Measurements from ENCODE around the gene ACSS3.

ACSS3 gene

GRCh38 chr12:81146228-81147225 lies 68.6 kb downstream of the ACSS3 start:
- Histone ChIP-seq H3K79me2 (ENCODE audit: control insufficient read depth, insufficient read depth, low read length) (no peaks in the 10 kb centered on the region), H3K18ac (ENCODE audit: low read length) (no peak overlapping the region), H2BK120ac (ENCODE audit: low read depth, low read length) (no peak overlapping the region), H3K4me3 (ENCODE audit: low read length) (no peak overlapping the region), H3K36me3 (ENCODE audit: control insufficient read depth, insufficient read depth, low read length) (no peaks in the 10 kb centered on the region), H4K5ac (ENCODE audit: low read length) (no peak overlapping the region), H3K9ac (ENCODE audit: low read length) (no peak overlapping the region), H3K27ac (ENCODE audit: low read depth, low read length) (no peak overlapping the region), H4K8ac (ENCODE audit: low read depth, low read length) (no peak overlapping the region), H3K4me1 (ENCODE audit: control insufficient read depth, low read depth, low read length) (no peaks in the 10 kb centered on the region), H3K79me1 (ENCODE audit: low read length) (no peaks in the 10 kb centered on the region), H2BK5ac (ENCODE audit: low read length) (no peak overlapping the region), H3K4me2 (ENCODE audit: low read length) (no peak overlapping the region), H3K56ac (ENCODE audit: low read length) (no peak overlapping the region), H2AK5ac (ENCODE audit: low read length) (no peak overlapping the region), H3K23ac (ENCODE audit: low read length) (no peak overlapping the region), H3K4ac (ENCODE audit: low read depth, low read length) (no peak overlapping the region), H2BK15ac (replicated peaks; ENCODE audit: low read depth) (no peak overlapping the region), H3K27me3 (ENCODE audit: insufficient read depth, low read length, poor library complexity) (no peaks in the 10 kb centered on the region)
- no peak for DNase-seq
- WGBS (ENCODE audit: extremely low coverage, insufficient coverage, low lambda C conversion rate) = no CpG with 5 or more reads among the region's 3 CpGs

- Histone ChIP-seq H3K9ac (ENCODE audit: low read length) (no peak overlapping the region), H3K4me3 (ENCODE audit: low read length) (no peak overlapping the region), H3K56ac (ENCODE audit: low read length) (no peak overlapping the region), H3K27ac (ENCODE audit: low read depth, low read length) (no peak overlapping the region), H3K4me1 (ENCODE audit: control insufficient read depth, low read depth, low read length) (no peaks in the 10 kb centered on the region), H3K18ac (ENCODE audit: low read length) (no peak overlapping the region), H4K8ac (ENCODE audit: low read depth, low read length) (no peak overlapping the region), H3K36me3 (ENCODE audit: control insufficient read depth, insufficient read depth, low read length) (no peaks in the 10 kb centered on the region), H2BK15ac (replicated peaks; ENCODE audit: low read depth) (no peak overlapping the region), H3K4me2 (ENCODE audit: low read length) (no peak overlapping the region), H3K23ac (ENCODE audit: low read length) (no peak overlapping the region), H3K79me2 (ENCODE audit: control insufficient read depth, insufficient read depth, low read length) (no peaks in the 10 kb centered on the region), H4K5ac (ENCODE audit: low read length) (no peak overlapping the region), H3K79me1 (ENCODE audit: low read length) (no peaks in the 10 kb centered on the region), H2BK120ac (ENCODE audit: low read depth, low read length) (no peak overlapping the region), H2AK5ac (ENCODE audit: low read length) (no peak overlapping the region), H3K27me3 (ENCODE audit: insufficient read depth, low read length, poor library complexity) (no peaks in the 10 kb centered on the region), H3K4ac (ENCODE audit: low read depth, low read length) (no peak overlapping the region), H2BK5ac (ENCODE audit: low read length) (no peak overlapping the region)
- no peak for DNase-seq
- WGBS (ENCODE audit: extremely low coverage, insufficient coverage, low lambda C conversion rate) = no CpG with 5 or more reads among the region's 4 CpGs
These were observed 69.5 kb downstream of the ACSS3 start for GRCh38 chr12:81147292-81147919.

- Histone ChIP-seq H4K5ac (ENCODE audit: low read length) (no peak overlapping the region), H2AK5ac (ENCODE audit: low read length) (no peak overlapping the region), H3K36me3 (ENCODE audit: control insufficient read depth, insufficient read depth, low read length) (no peaks in the 10 kb centered on the region), H2BK120ac (ENCODE audit: low read depth, low read length) (no peak overlapping the region), H3K27ac (ENCODE audit: low read depth, low read length) (no peak overlapping the region), H3K27me3 (ENCODE audit: insufficient read depth, low read length, poor library complexity) (no peaks in the 10 kb centered on the region), H3K79me2 (ENCODE audit: control insufficient read depth, insufficient read depth, low read length) (no peaks in the 10 kb centered on the region), H4K8ac (ENCODE audit: low read depth, low read length) (no peak overlapping the region), H3K4me3 (ENCODE audit: low read length) (no peak overlapping the region), H2BK5ac (ENCODE audit: low read length) (no peak overlapping the region), H3K4me1 (ENCODE audit: control insufficient read depth, low read depth, low read length) (no peaks in the 10 kb centered on the region), H3K4ac (ENCODE audit: low read depth, low read length) (no peak overlapping the region), H3K9ac (ENCODE audit: low read length) (no peak overlapping the region), H2BK15ac (replicated peaks; ENCODE audit: low read depth) (no peak overlapping the region), H3K79me1 (ENCODE audit: low read length) (no peaks in the 10 kb centered on the region), H3K4me2 (ENCODE audit: low read length) (no peak overlapping the region), H3K23ac (ENCODE audit: low read length) (no peak overlapping the region), H3K56ac (ENCODE audit: low read length) (no peak overlapping the region), H3K18ac (ENCODE audit: low read length) (no peak overlapping the region)
- WGBS (ENCODE audit: extremely low coverage, insufficient coverage, low lambda C conversion rate) = no CpG with 5 or more reads among the region's 4 CpGs
- DNase-seq = no peak
These were observed 72.5 kb downstream of the ACSS3 start for GRCh38 chr12:81150382-81150781.

- no peak overlapping the region for H3K4me3 ChIP-seq (ENCODE audit: low read length)
- no peak overlapping the region for H4K5ac ChIP-seq (ENCODE audit: low read length)
- no peaks in the 10 kb centered on the region for H3K36me3 ChIP-seq (ENCODE audit: control insufficient read depth, insufficient read depth, low read length)
These were observed 82.0 kb downstream of the ACSS3 start for GRCh38 chr12:81159856-81160255.

GRCh38 chr12:81161680-81162079 lies 83.8 kb downstream of the ACSS3 start:
- Histone ChIP-seq H3K79me1 (ENCODE audit: low read length) (no peaks in the 10 kb centered on the region), H4K8ac (ENCODE audit: low read depth, low read length) (no peak overlapping the region), H3K27me3 (ENCODE audit: insufficient read depth, low read length, poor library complexity) (no peaks in the 10 kb centered on the region), H3K18ac (ENCODE audit: low read length) (no peak overlapping the region), H3K4me1 (ENCODE audit: control insufficient read depth, low read depth, low read length) (peaks cover 1% of the 10 kb centered on the region), H3K56ac (ENCODE audit: low read length) (no peak overlapping the region), H3K4me3 (ENCODE audit: low read length) (no peak overlapping the region), H3K9ac (ENCODE audit: low read length) (no peak overlapping the region), H2BK120ac (ENCODE audit: low read depth, low read length) (no peak overlapping the region), H2BK5ac (ENCODE audit: low read length) (no peak overlapping the region), H3K23ac (ENCODE audit: low read length) (no peak overlapping the region), H3K4ac (ENCODE audit: low read depth, low read length) (no peak overlapping the region), H3K36me3 (ENCODE audit: control insufficient read depth, insufficient read depth, low read length) (no peaks in the 10 kb centered on the region), H3K27ac (ENCODE audit: low read depth, low read length) (no peak overlapping the region), H2AK5ac (ENCODE audit: low read length) (no peak overlapping the region), H4K5ac (ENCODE audit: low read length) (no peak overlapping the region), H2BK15ac (replicated peaks; ENCODE audit: low read depth) (no peak overlapping the region), H3K79me2 (ENCODE audit: control insufficient read depth, insufficient read depth, low read length) (no peaks in the 10 kb centered on the region), H3K4me2 (ENCODE audit: low read length) (no peak overlapping the region)
- no CpG with 5 or more reads among the region's 5 CpGs for WGBS (ENCODE audit: extremely low coverage, insufficient coverage, low lambda C conversion rate)
- no peak for DNase-seq

More at GRCh38 chr12:81159856-81160255, 82.0 kb downstream of the ACSS3 start:
- no peaks in the 10 kb centered on the region for H3K79me1 ChIP-seq (ENCODE audit: low read length)
- H3K23ac ChIP-seq (ENCODE audit: low read length) = no peak overlapping the region
- no peak overlapping the region for H2BK15ac ChIP-seq (replicated peaks; ENCODE audit: low read depth)
- DNase-seq = no peak
- H4K8ac ChIP-seq (ENCODE audit: low read depth, low read length) = no peak overlapping the region
- H3K27me3 ChIP-seq (ENCODE audit: insufficient read depth, low read length, poor library complexity) = no peaks in the 10 kb centered on the region
- no peak overlapping the region for H2BK5ac ChIP-seq (ENCODE audit: low read length)
- H3K4me2 ChIP-seq (ENCODE audit: low read length) = no peak overlapping the region
- H3K9ac ChIP-seq (ENCODE audit: low read length) = no peak overlapping the region
- H3K4ac ChIP-seq (ENCODE audit: low read depth, low read length) = no peak overlapping the region
- no peaks in the 10 kb centered on the region for H3K79me2 ChIP-seq (ENCODE audit: control insufficient read depth, insufficient read depth, low read length)
- no peak overlapping the region for H2BK120ac ChIP-seq (ENCODE audit: low read depth, low read length)
- WGBS (ENCODE audit: extremely low coverage, insufficient coverage, low lambda C conversion rate) = no CpG with 5 or more reads among the region's 3 CpGs
- no peak overlapping the region for H3K56ac ChIP-seq (ENCODE audit: low read length)
- H2AK5ac ChIP-seq (ENCODE audit: low read length) = no peak overlapping the region
- H3K18ac ChIP-seq (ENCODE audit: low read length) = no peak overlapping the region
- no peak overlapping the region for H3K27ac ChIP-seq (ENCODE audit: low read depth, low read length)
- no peaks in the 10 kb centered on the region for H3K4me1 ChIP-seq (ENCODE audit: control insufficient read depth, low read depth, low read length)

Measured in mesendoderm (in vitro differentiated cells).